GM23338 (cell line): ENCODE results near the gene EDARADD. TPM values are rescaled to one million over a fixed set of nuclear protein-coding genes. Genes with fewer than 3 reads are reported as not detected.
A peak's percentile ranks its signal among the peaks of the same experiment; 100 is the strongest.

Source experiments
- ATAC-seq: fragments of 200-7000 bp; cut with Tn5 transposase; 3 replicates; pipeline ENCODE4 v1.9.1; 2020
- DNase-seq: peaks from one replicate; pipeline ENCODE4 v3.0.0-alpha.2; 2015; ENCODE audit warnings: low spot score
- H2AFZ ChIP-seq: fragments of 200-600 bp; sonication (generic); 2 replicates; pipeline ENCODE4 v1.8.0; 2016; ENCODE audit warnings: antibody characterized with exemption, mild to moderate bottlenecking, moderate library complexity
- H3F3A ChIP-seq: fragments of 200-600 bp; sonication (generic); replicated peaks from 2 replicates; pipeline ENCODE4 v1.8.0; 2017; ENCODE audit warnings: antibody characterized with exemption, mixed run types, low read depth
- H3K27ac ChIP-seq: fragments of 200-600 bp; sonication (generic); 2 replicates; pipeline ENCODE4 v1.6.1; 2016; ENCODE audit warnings: low read depth
- H3K27me3 ChIP-seq: fragments of 200-600 bp; sonication (generic); 2 replicates; pipeline ENCODE4 v1.8.0; 2016; ENCODE audit warnings: mild to moderate bottlenecking, mixed run types, moderate library complexity; ENCODE audit not compliant: insufficient read depth
- H3K36me3 ChIP-seq: fragments of 200-600 bp; sonication (generic); 2 replicates; pipeline ENCODE4 v1.8.0; 2016; ENCODE audit warnings: mild to moderate bottlenecking; ENCODE audit not compliant: insufficient read depth
- H3K4me1 ChIP-seq: fragments of 200-600 bp; sonication (generic); 2 replicates; pipeline ENCODE4 v1.8.0; 2016; ENCODE audit warnings: mild to moderate bottlenecking, moderate library complexity; ENCODE audit not compliant: insufficient read depth
- H3K4me2 ChIP-seq: fragments of 200-600 bp; sonication (generic); 2 replicates; pipeline ENCODE4 v1.7.1; 2017; ENCODE audit warnings: mixed run types
- H3K4me3 ChIP-seq: fragments of 200-600 bp; sonication (generic); 2 replicates; pipeline ENCODE4 v1.6.1; 2016; ENCODE audit warnings: mixed run types
- H3K79me2 ChIP-seq: fragments of 200-600 bp; sonication (generic); replicated peaks from 2 replicates; pipeline ENCODE4 v1.8.0; 2017; ENCODE audit warnings: mild to moderate bottlenecking; ENCODE audit not compliant: insufficient read depth
- H3K9me2 ChIP-seq: fragments of 200-600 bp; sonication (generic); 2 replicates; pipeline ENCODE4 v1.8.0; 2017; ENCODE audit not compliant: insufficient read depth
- H4K20me1 ChIP-seq: fragments of 200-600 bp; sonication (generic); replicated peaks from 2 replicates; pipeline ENCODE4 v1.8.0; 2017; ENCODE audit warnings: mild to moderate bottlenecking; ENCODE audit not compliant: insufficient read depth
- H3K27ac Mint-ChIP-seq: 2 replicates; pipeline ENCODE4 v1.8.0; 2020; ENCODE audit warnings: inconsistent platforms, mild to moderate bottlenecking, moderate library complexity, mixed read lengths
- H3K27me3 Mint-ChIP-seq: 3 replicates; pipeline ENCODE4 v1.8.0; 2022; ENCODE audit warnings: low read depth, mild to moderate bottlenecking, moderate library complexity, mixed read lengths, inconsistent platforms; ENCODE audit not compliant: insufficient read depth, poor library complexity
- H3K36me3 Mint-ChIP-seq: 3 replicates; pipeline ENCODE4 v1.8.0; 2021; ENCODE audit warnings: low read depth, mild to moderate bottlenecking, inconsistent platforms, moderate library complexity, mixed read lengths
- H3K4me1 Mint-ChIP-seq: 3 replicates; pipeline ENCODE4 v1.8.0; 2020; ENCODE audit warnings: mild to moderate bottlenecking, inconsistent platforms, mixed read lengths
- H3K4me3 Mint-ChIP-seq: 3 replicates; pipeline ENCODE4 v1.8.0; 2021; ENCODE audit warnings: moderate library complexity, mild to moderate bottlenecking, inconsistent platforms, mixed read lengths
- H3K9me3 Mint-ChIP-seq: 3 replicates; pipeline ENCODE4 v1.8.0; 2020; ENCODE audit warnings: moderate library complexity, mild to moderate bottlenecking, inconsistent platforms, mixed read lengths
- CREB1 ChIP-seq: fragments of 250-450 bp; sonication (Bioruptor Pico); IDR thresholded peaks from 2 replicates; pipeline ENCODE4 v1.5.0; 2020; ENCODE audit warnings: low read depth, mild to moderate bottlenecking, moderate library complexity
- EZH2 ChIP-seq: fragments of 200-600 bp; sonication (generic); IDR thresholded peaks from one replicate; pipeline ENCODE4 v1.8.0; 2017; ENCODE audit warnings: antibody characterized with exemption, mild to moderate bottlenecking, low read depth; ENCODE audit not compliant: unreplicated experiment
- EZH2phosphoT487 ChIP-seq: fragments of 200-600 bp; sonication (generic); IDR thresholded peaks from one replicate; pipeline ENCODE4 v1.8.1; 2018; ENCODE audit warnings: antibody characterized with exemption; ENCODE audit not compliant: unreplicated experiment
- JUNB ChIP-seq: IDR thresholded peaks from one replicate; pipeline ENCODE4 v1.6.1; 2016; ENCODE audit warnings: antibody characterized with exemption; ENCODE audit not compliant: unreplicated experiment
- NANOG ChIP-seq: IDR thresholded peaks from 2 replicates; pipeline ENCODE4 v1.6.1; 2016; ENCODE audit warnings: antibody characterized with exemption, borderline replicate concordance
- POLR2AphosphoS5 ChIP-seq: IDR thresholded peaks from 2 replicates; pipeline ENCODE4 v1.6.1; 2016; ENCODE audit warnings: antibody characterized with exemption, low read depth
- STAT1 ChIP-seq: IDR thresholded peaks from one replicate; pipeline ENCODE4 v1.6.1; 2016; ENCODE audit warnings: antibody characterized with exemption; ENCODE audit not compliant: unreplicated experiment
- ZNF114 ChIP-seq: fragments of 250-450 bp; sonication (Bioruptor Pico); IDR thresholded peaks from 2 replicates; pipeline ENCODE4 v1.5.0; 2020; ENCODE audit warnings: mild to moderate bottlenecking, moderate library complexity
- ZNF331 ChIP-seq: fragments of 250-450 bp; sonication (Bioruptor Pico); IDR thresholded peaks from 2 replicates; pipeline ENCODE4 v1.5.0; 2020; ENCODE audit warnings: low read depth, mild to moderate bottlenecking, moderate library complexity
- polyA plus RNA-seq: library from polyadenylated mRNA; unstranded; fragments of >200 nt; fragmentation: Nextera tagmentation; extraction: Ambion mirVana; gene quantifications from 2 replicates; pipeline ENCODE4 v1.2.1, GENCODE V29; 2016
- total RNA-seq: library from RNA; depleted of rRNA; stranded (reverse); fragments of >200 nt; shearing (Covaris generic); gene quantifications from 2 replicates; pipeline ENCODE4 v1.2.3, GENCODE V29; 2014
- TF ChIP-seq, protein P1 (sequence below): fragments of 250-450 bp; sonication (Bioruptor Pico); IDR thresholded peaks from 2 replicates; pipeline ENCODE4 v1.5.0; 2020; ENCODE audit warnings: mild to moderate bottlenecking, moderate library complexity
- TF ChIP-seq, protein P2 (sequence below): IDR thresholded peaks from 2 replicates; pipeline ENCODE4 v1.6.1; 2016; ENCODE audit warnings: antibody characterized with exemption
- TF ChIP-seq, protein P3 (sequence below), 2 experiments: fragments of 200-600 bp in 1 of 2; sonication (generic) in 1 of 2; conservative IDR thresholded peaks; 2 replicates each; pipeline versions ENCODE4 v1.5.1 to v1.6.1; 2016 to 2017; ENCODE audit warnings: antibody characterized with exemption in 2 of 2, low read depth in 2 of 2, mild to moderate bottlenecking in 2 of 2, moderate library complexity in 1 of 2

Gene EDARADD
- total and polyA plus RNA-seq, 2 experiments from 2014 or later: 3.7 to 4.4 TPM

DNA sequence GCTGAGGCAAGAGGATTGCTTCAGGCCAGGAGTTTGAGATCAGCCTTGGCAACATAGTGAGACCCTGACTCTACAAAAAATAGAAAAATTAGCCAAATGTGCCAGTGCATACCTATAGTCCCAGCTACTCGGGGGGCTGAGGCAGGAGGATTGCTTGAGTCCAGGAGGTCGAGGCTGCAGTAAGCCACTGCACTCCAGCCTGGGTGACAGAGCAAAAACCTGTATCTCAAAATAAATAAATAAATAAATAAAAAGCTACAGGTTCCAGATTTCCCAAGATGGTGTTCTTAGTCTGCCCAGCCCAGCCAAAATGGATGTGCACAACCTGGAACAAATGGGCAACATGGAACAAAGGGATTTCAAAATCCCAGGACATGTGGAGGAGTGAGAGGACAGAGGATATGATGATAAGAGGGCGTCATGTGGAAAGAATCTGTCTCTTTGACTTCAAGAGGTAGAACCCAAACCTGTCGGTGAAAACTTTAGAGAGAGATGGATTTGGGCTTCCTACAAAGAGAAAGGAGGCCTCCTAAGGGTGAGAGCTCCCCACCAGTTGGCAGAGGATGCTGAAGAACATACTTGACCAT, 3.2 kb downstream of the EDARADD start:
- H2AFZ ChIP-seq: no peak overlapping the region
- peaks cover 32% of the 10 kb centered on the region for H3K27me3 ChIP-seq
- H3F3A ChIP-seq: peaks cover 5% of the 10 kb centered on the region; the same call in 1 of the 2 replicates
- no peaks in the 10 kb centered on the region for H3K36me3 ChIP-seq
- no peak for TF ChIP-seq EZH2
- ATAC-seq (no peak), DNase-seq (no peak)
- peak overlapping the region; percentile 83; the same call in 1 of the 3 replicates for H3K4me3 Mint-ChIP-seq
- H4K20me1 ChIP-seq: no peaks in the 10 kb centered on the region
- peaks cover 37% of the 10 kb centered on the region for H3K4me1 Mint-ChIP-seq
- H3K4me2 ChIP-seq: peak overlapping the region; percentile 92; the same call in 1 of the 2 replicates
- no peak overlapping the region for H3K27ac Mint-ChIP-seq
- H3K4me1 ChIP-seq: peaks cover 19% of the 10 kb centered on the region
- H3K4me3 ChIP-seq: no peak overlapping the region
- H3K79me2 ChIP-seq: no peaks in the 10 kb centered on the region; the same call in none of the 2 replicates
- H3K27me3 Mint-ChIP-seq: peaks cover 29% of the 10 kb centered on the region
- no peak overlapping the region for H3K27ac ChIP-seq
- no peaks in the 10 kb centered on the region for H3K36me3 Mint-ChIP-seq
- H3K9me3 Mint-ChIP-seq: no peaks in the 10 kb centered on the region; the same call in 2 of the 3 replicates
- H3K9me2 ChIP-seq: no peaks in the 10 kb centered on the region

DNA sequence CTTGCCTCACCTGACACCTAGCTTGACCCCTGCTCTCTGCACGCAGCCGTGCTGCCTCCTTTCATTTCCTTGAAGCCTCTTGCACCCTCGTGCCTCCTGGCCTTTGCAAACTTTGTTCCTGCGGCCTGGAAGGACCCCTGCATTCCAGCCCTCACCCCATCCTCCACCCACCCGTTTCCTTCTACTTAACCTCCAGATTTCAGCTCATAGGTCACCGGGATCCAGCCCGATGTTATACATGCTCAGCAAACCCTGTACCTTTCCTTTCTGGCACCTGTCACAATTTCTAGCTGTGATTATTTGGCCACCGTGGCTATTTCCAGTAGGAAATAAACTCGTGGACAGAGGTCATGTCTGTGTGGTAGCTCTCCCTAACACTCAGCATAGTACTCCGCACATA, 4.5 kb downstream of the EDARADD start:
- H3K4me3 ChIP-seq: no peak overlapping the region
- peaks cover 31% of the 10 kb centered on the region for H3K27me3 ChIP-seq
- peaks cover 5% of the 10 kb centered on the region; the same call in 1 of the 2 replicates for H3F3A ChIP-seq
- H3K79me2 ChIP-seq: no peaks in the 10 kb centered on the region; the same call in none of the 2 replicates
- no peak overlapping the region for H2AFZ ChIP-seq
- H4K20me1 ChIP-seq: no peaks in the 10 kb centered on the region
- H3K36me3 Mint-ChIP-seq: no peaks in the 10 kb centered on the region
- no peaks in the 10 kb centered on the region for H3K36me3 ChIP-seq
- H3K4me3 Mint-ChIP-seq: no peak overlapping the region
- H3K27me3 Mint-ChIP-seq: peaks cover 29% of the 10 kb centered on the region
- no peak for ATAC-seq
- H3K4me1 Mint-ChIP-seq: peaks cover 37% of the 10 kb centered on the region
- DNase-seq: no peak
- no peak overlapping the region for H3K27ac ChIP-seq
- peak overlapping the region; percentile 45; the same call in 1 of the 2 replicates for H3K27ac Mint-ChIP-seq
- H3K4me2 ChIP-seq: no peak overlapping the region
- no peaks in the 10 kb centered on the region for H3K9me2 ChIP-seq
- peaks cover 19% of the 10 kb centered on the region for H3K4me1 ChIP-seq
- H3K9me3 Mint-ChIP-seq: no peaks in the 10 kb centered on the region; the same call in 2 of the 3 replicates
- TF ChIP-seq ZNF331 (CRISPR knock-in tag) (no peak), CREB1 (CRISPR knock-in tag) (no peak), JUNB (no peak), EZH2 (no peak), EZH2phosphoT487 (no peak), ZNF114 (no peak), POLR2AphosphoS5 (no peak), NANOG (no peak), STAT1 (no peak)
- TF ChIP-seq, protein P1, sequence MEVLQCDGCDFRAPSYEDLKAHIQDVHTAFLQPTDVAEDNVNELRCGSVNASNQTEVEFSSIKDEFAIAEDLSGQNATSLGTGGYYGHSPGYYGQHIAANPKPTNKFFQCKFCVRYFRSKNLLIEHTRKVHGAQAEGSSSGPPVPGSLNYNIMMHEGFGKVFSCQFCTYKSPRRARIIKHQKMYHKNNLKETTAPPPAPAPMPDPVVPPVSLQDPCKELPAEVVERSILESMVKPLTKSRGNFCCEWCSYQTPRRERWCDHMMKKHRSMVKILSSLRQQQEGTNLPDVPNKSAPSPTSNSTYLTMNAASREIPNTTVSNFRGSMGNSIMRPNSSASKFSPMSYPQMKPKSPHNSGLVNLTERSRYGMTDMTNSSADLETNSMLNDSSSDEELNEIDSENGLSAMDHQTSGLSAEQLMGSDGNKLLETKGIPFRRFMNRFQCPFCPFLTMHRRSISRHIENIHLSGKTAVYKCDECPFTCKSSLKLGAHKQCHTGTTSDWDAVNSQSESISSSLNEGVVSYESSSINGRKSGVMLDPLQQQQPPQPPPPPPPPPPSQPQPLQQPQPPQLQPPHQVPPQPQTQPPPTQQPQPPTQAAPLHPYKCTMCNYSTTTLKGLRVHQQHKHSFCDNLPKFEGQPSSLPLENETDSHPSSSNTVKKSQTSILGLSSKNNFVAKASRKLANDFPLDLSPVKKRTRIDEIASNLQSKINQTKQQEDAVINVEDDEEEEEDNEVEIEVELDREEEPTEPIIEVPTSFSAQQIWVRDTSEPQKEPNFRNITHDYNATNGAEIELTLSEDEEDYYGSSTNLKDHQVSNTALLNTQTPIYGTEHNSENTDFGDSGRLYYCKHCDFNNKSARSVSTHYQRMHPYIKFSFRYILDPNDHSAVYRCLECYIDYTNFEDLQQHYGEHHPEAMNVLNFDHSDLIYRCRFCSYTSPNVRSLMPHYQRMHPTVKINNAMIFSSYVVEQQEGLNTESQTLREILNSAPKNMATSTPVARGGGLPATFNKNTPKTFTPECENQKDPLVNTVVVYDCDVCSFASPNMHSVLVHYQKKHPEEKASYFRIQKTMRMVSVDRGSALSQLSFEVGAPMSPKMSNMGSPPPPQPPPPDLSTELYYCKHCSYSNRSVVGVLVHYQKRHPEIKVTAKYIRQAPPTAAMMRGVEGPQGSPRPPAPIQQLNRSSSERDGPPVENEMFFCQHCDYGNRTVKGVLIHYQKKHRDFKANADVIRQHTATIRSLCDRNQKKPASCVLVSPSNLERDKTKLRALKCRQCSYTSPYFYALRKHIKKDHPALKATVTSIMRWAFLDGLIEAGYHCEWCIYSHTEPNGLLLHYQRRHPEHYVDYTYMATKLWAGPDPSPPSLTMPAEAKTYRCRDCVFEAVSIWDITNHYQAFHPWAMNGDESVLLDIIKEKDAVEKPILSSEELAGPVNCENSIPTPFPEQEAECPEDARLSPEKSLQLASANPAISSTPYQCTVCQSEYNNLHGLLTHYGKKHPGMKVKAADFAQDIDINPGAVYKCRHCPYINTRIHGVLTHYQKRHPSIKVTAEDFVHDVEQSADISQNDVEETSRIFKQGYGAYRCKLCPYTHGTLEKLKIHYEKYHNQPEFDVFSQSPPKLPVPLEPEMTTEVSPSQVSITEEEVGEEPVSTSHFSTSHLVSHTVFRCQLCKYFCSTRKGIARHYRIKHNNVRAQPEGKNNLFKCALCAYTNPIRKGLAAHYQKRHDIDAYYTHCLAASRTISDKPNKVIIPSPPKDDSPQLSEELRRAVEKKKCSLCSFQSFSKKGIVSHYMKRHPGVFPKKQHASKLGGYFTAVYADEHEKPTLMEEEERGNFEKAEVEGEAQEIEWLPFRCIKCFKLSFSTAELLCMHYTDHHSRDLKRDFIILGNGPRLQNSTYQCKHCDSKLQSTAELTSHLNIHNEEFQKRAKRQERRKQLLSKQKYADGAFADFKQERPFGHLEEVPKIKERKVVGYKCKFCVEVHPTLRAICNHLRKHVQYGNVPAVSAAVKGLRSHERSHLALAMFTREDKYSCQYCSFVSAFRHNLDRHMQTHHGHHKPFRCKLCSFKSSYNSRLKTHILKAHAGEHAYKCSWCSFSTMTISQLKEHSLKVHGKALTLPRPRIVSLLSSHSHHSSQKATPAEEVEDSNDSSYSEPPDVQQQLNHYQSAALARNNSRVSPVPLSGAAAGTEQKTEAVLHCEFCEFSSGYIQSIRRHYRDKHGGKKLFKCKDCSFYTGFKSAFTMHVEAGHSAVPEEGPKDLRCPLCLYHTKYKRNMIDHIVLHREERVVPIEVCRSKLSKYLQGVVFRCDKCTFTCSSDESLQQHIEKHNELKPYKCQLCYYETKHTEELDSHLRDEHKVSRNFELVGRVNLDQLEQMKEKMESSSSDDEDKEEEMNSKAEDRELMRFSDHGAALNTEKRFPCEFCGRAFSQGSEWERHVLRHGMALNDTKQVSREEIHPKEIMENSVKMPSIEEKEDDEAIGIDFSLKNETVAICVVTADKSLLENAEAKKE (CRISPR knock-in tag): no peak
- TF ChIP-seq, protein P2, sequence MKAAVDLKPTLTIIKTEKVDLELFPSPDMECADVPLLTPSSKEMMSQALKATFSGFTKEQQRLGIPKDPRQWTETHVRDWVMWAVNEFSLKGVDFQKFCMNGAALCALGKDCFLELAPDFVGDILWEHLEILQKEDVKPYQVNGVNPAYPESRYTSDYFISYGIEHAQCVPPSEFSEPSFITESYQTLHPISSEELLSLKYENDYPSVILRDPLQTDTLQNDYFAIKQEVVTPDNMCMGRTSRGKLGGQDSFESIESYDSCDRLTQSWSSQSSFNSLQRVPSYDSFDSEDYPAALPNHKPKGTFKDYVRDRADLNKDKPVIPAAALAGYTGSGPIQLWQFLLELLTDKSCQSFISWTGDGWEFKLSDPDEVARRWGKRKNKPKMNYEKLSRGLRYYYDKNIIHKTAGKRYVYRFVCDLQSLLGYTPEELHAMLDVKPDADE: no peak
- TF ChIP-seq, protein P3, sequence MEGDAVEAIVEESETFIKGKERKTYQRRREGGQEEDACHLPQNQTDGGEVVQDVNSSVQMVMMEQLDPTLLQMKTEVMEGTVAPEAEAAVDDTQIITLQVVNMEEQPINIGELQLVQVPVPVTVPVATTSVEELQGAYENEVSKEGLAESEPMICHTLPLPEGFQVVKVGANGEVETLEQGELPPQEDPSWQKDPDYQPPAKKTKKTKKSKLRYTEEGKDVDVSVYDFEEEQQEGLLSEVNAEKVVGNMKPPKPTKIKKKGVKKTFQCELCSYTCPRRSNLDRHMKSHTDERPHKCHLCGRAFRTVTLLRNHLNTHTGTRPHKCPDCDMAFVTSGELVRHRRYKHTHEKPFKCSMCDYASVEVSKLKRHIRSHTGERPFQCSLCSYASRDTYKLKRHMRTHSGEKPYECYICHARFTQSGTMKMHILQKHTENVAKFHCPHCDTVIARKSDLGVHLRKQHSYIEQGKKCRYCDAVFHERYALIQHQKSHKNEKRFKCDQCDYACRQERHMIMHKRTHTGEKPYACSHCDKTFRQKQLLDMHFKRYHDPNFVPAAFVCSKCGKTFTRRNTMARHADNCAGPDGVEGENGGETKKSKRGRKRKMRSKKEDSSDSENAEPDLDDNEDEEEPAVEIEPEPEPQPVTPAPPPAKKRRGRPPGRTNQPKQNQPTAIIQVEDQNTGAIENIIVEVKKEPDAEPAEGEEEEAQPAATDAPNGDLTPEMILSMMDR (conservative IDR thresholded peaks at IDR 0.05; ENCODE audit: low read depth in 2 of 2): no peak
